ENCODE data around the gene PCARE.

The PCARE gene

GRCh38 chr2:29064346-29064715 lies 10.0 kb downstream of the PCARE start:
- in situ Hi-C loops (cut with MboI; ENCODE audit: low sequenced_read_pairs) = no loop called here

- in situ Hi-C loops (cut with MboI; ENCODE audit: low sequenced_read_pairs) = no loop called here
These were observed 10.5 kb downstream of the PCARE start for GRCh38 chr2:29063646-29064345.

- in situ Hi-C loops (cut with MboI; ENCODE audit: low sequenced_read_pairs) = no loop called here
These were observed 11.3 kb downstream of the PCARE start for GRCh38 chr2:29063056-29063455.

GRCh38 chr2:29062371-29062770 lies 12.0 kb downstream of the PCARE start:
- in situ Hi-C loops (cut with MboI; ENCODE audit: low sequenced_read_pairs) = no loop called here

GRCh38 chr2:29061616-29062015 lies 12.7 kb downstream of the PCARE start:
- in situ Hi-C loops (cut with MboI; ENCODE audit: low sequenced_read_pairs) = no loop called here

- in situ Hi-C loops (cut with MboI; ENCODE audit: low sequenced_read_pairs) = no loop called here
These were observed 13.1 kb downstream of the PCARE start for GRCh38 chr2:29061176-29061575.

- in situ Hi-C loops (cut with MboI; ENCODE audit: low sequenced_read_pairs) = no loop called here
These were observed 13.9 kb downstream of the PCARE start for GRCh38 chr2:29060441-29060840.

GRCh38 chr2:29059624-29060023 lies 14.7 kb downstream of the PCARE start:
- in situ Hi-C loops (cut with MboI; ENCODE audit: low sequenced_read_pairs) = no loop called here

- in situ Hi-C loops (cut with MboI; ENCODE audit: low sequenced_read_pairs) = no loop called here
These were observed 17.3 kb downstream of the PCARE start for GRCh38 chr2:29057006-29057405.

- in situ Hi-C loops (cut with MboI; ENCODE audit: low sequenced_read_pairs) = no loop called here
These were observed 17.9 kb downstream of the PCARE start for GRCh38 chr2:29056452-29056851.

- in situ Hi-C loops (cut with MboI; ENCODE audit: low sequenced_read_pairs) = no loop called here
These were observed 18.7 kb downstream of the PCARE start for GRCh38 chr2:29055601-29056000.

GRCh38 chr2:29054430-29054829 lies 19.9 kb downstream of the PCARE start:
- in situ Hi-C loops (cut with MboI; ENCODE audit: low sequenced_read_pairs) = no loop called here

- in situ Hi-C loops (cut with MboI; ENCODE audit: low sequenced_read_pairs) = no loop called here
These were observed 20.5 kb downstream of the PCARE start for GRCh38 chr2:29053670-29054400.

- in situ Hi-C loops (cut with MboI; ENCODE audit: low sequenced_read_pairs) = no loop called here
These were observed 21.1 kb downstream of the PCARE start for GRCh38 chr2:29053223-29053622.

GRCh38 chr2:29052807-29053206 lies 21.5 kb downstream of the PCARE start:
- in situ Hi-C loops (cut with MboI; ENCODE audit: low sequenced_read_pairs) = no loop called here

GRCh38 chr2:29051730-29052129 lies 22.6 kb downstream of the PCARE start:
- in situ Hi-C loops (cut with MboI; ENCODE audit: low sequenced_read_pairs) = no loop called here

- in situ Hi-C loops (cut with MboI; ENCODE audit: low sequenced_read_pairs) = no loop called here
These were observed 23.7 kb downstream of the PCARE start for GRCh38 chr2:29050591-29050990.

- in situ Hi-C loops (cut with MboI; ENCODE audit: low sequenced_read_pairs) = no loop called here
These were observed 27.1 kb downstream of the PCARE start for GRCh38 chr2:29047083-29047845.

- in situ Hi-C loops (cut with MboI; ENCODE audit: low sequenced_read_pairs) = no loop called here
These were observed 28.0 kb downstream of the PCARE start for GRCh38 chr2:29046321-29046720.

GRCh38 chr2:29044459-29044858 lies 29.9 kb downstream of the PCARE start:
- in situ Hi-C loops (cut with MboI; ENCODE audit: low sequenced_read_pairs) = no loop called here

GRCh38 chr2:29042561-29043075 lies 31.7 kb downstream of the PCARE start:
- in situ Hi-C loops (cut with MboI; ENCODE audit: low sequenced_read_pairs) = no loop called here

Measured in HL-60/S4 (cell line).